Fibroblast of gingiva (primary cell): Measurements from ENCODE around the gene PLSCR3.

ENCODE experiments used
- DNase-seq: peaks from one replicate; pipeline ENCODE4 v3.0.0-alpha.2; 2011; ENCODE audit warnings: low read depth

Gene PLSCR3

DNA sequence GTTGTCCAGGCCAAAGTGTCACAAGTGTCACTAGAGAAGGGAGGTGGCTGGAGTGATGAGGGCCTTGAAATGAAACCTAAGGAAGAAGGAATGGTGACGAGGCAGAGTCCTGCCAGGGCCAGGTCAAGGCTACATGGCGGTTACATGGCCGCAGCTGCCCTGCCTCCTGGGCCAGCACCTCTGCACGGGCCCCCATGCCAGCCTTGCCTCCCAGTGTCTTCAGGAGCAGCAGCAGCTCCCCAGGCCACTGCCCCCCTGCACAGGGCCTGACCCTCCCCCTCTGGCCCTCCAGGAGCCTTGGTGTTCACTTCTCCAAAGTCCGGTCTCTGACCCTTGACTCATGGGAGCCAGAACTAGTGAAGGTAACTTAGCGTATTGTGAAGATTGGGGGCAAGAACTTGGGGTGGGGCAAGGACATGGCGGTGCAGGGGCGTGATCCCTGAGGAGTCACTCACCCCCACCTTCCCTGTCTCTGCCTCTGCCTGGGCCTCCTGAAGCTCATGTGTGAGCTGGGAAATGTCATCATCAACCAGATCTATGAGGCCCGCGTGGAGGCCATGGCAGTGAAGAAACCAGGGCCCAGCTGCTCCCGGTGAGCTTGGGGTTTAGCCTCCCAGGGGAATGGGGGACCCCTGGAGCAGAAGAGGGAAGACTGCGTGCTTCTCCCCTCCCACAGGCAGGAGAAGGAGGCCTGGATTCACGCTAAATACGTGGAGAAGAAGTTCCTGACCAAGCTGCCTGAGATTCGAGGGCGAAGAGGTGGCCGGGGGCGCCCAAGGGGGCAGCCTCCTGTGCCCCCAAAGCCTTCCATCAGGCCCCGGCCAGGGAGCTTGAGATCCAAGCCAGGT is 46.5 kb downstream of the PLSCR3 start:
- no peak for DNase-seq

DNA sequence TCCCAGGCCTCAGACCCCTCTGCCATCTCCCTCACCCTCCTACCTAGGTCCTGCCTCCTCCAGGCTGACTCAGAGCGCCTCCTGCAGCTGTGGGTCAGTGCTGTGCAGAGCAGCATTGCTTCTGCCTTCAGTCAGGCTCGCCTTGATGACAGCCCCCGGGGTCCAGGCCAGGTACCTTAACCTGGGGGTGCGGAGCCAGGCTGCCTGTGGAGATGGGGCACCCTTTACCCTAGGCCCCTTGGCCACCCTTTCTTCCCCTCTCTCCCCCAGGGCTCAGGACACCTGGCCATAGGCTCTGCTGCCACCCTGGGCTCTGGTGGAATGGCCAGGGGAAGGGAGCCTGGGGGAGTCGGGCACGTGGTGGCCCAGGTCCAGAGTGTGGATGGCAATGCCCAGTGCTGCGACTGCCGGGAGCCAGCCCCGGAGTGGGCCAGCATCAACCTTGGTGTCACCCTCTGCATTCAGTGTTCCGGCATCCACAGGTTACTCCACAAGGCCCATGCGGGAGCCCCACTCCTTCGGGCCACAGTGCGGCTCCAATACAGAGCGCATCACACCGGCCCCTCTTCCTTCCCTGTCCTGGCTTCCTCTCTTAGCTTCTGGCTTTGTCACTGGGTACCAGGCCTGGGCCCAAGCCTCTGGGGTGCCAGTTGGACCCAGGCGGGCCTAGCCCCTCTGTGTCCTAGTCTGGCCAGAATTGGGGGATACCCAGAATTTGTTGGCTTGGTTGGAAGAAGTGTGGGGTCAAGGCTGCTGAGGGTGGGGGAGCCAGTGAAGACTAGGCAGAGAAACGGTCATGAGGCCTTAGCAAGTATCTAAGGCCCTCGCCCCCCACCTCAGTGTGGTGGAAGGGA is 47.3 kb downstream of the PLSCR3 start:
- no peak for DNase-seq

DNA sequence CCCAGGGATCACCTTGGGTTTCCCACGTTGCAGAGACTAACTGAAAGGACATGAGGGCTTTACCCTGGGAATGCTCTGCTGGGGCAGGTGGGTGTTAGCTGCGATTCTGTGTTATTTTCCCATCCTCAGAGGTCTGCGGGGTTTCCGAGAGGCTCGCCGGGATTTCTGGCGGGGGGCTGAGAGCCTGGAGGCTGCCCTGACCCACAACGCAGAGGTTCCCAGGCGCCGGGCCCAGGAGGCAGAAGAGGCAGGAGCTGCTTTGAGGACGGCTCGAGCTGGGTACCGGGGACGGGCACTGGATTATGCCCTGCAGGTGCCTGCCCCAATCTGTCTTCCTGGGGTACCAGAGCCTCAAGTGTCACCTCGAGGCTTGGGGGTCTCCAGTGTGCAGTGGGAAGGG is 51.1 kb downstream of the PLSCR3 start:
- no peak for DNase-seq

DNA sequence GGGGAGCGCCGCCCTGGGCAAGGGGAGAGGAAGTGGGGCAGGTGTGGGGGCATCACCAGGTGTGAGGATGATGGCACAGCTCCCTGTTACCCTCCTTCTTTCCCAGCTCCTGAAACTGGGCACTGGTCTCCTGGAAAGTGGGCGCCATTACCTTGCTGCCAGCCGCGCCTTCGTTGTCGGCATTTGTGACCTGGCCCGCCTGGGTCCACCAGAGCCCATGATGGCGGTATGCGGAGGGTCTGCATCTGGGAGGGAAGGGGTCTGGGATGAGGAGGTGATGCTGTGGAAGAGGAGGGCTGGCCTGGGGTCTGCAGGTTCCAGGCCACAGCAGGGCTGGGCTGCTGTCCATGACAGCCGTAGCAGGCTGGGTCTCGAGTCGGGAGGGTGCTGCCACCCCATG is 52.5 kb downstream of the PLSCR3 start:
- DNase-seq = no peak

DNA sequence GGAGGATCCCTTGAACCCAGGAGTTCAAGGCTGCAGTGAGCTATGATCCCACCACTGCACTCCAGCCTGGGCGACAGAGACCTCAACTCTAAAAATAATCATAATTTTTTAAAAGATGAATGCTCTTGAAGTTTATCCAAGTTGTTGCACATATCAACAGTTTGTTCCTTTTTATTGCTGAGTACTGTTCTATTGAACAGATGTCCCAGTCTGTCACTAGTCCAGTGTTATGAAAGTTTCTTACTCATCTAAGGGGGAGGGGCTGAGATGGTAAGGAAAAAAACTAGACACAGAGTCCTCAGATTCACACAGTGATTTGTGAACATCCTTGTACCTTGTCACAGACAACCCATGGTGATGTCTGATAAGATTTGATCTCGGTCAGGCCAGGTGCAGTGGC is 54.1 kb downstream of the PLSCR3 start:
- no peak for DNase-seq
